Measurements from ENCODE around the gene PIGK.

- TF ChIP-seq SMARCA5 (IDR thresholded peaks at IDR 0.05) = no peak
- TF ChIP-seq POLR2A (IDR thresholded peaks at IDR 0.05; ENCODE audit: low read depth, low read length) = no peak
- no peak for TF ChIP-seq JUNB (IDR thresholded peaks at IDR 0.05)
- TF ChIP-seq STAT3 (IDR thresholded peaks at IDR 0.05; ENCODE audit: low read depth, low read length) = no peak
- TF ChIP-seq CTCF (IDR thresholded peaks at IDR 0.05 in 2 of 3, conservative IDR thresholded peaks at IDR 0.05 in 1 of 3; ENCODE audit: control insufficient read depth in 2 of 3, extremely low read depth in 1 of 3, insufficient read depth in 1 of 3, low read depth in 3 of 3, low read length in 3 of 3) = no peak
- TF ChIP-seq PBX3 (IDR thresholded peaks at IDR 0.05; ENCODE audit: insufficient replicate concordance, low read depth, low read length) = no peak
- no peak for TF ChIP-seq ETV6 (conservative IDR thresholded peaks at IDR 0.05 in 1 of 2, IDR thresholded peaks at IDR 0.05 in 1 of 2; ENCODE audit: borderline replicate concordance in 1 of 2, low read depth in 1 of 2)
- no peak for TF ChIP-seq POLR2AphosphoS5 (IDR thresholded peaks at IDR 0.05; ENCODE audit: low read length)
- TF ChIP-seq EZH2 (IDR thresholded peaks at IDR 0.05; ENCODE audit: borderline replicate concordance, control insufficient read depth, low read depth, low read length) = no peak
- no peak for TF ChIP-seq NFYB (IDR thresholded peaks at IDR 0.05; ENCODE audit: insufficient read depth, low read depth, low read length)
- no peak for TF ChIP-seq ELK1 (IDR thresholded peaks at IDR 0.05; ENCODE audit: low read depth, low read length)
- TF ChIP-seq ASH2L (IDR thresholded peaks at IDR 0.05; ENCODE audit: borderline replicate concordance, low read depth) = no peak
These were observed 156.1 kb downstream of the PIGK start for GRCh38 chr1:77063118-77063517.

All from GM12878 (cell line).